CD4-positive, CD25-positive, alpha-beta regulatory T cell (primary cell): ENCODE measurements around the gene SLC25A33. TPM values are rescaled to one million over a fixed set of nuclear protein-coding genes. Genes with fewer than 3 reads are reported as not detected.

Experiments
- ATAC-seq, 2 donors: fragments of 150-1000 bp; cut with Tn5 transposase; one replicate each; pipeline ENCODE4 v1.10.0; 2021; ENCODE audit warnings: low read depth in 2 of 2, moderate number of reproducible peaks in 2 of 2, moderate library complexity in 1 of 2
- DNase-seq, 3 donors: peaks; one replicate each; pipeline versions ENCODE4 v3.0.0 to v3.0.0-alpha.2; 2012 to 2022; ENCODE audit warnings: mixed read lengths in 1 of 3
- H3K27ac ChIP-seq: one replicate; pipeline ENCODE4 v1.7.0; 2013; ENCODE audit warnings: mild to moderate bottlenecking, low read length; ENCODE audit not compliant: insufficient read depth, poor library complexity, severe bottlenecking
- H3K27me3 ChIP-seq: one replicate; pipeline ENCODE4 v1.7.0; 2013; ENCODE audit warnings: low read length; ENCODE audit not compliant: control insufficient read depth, insufficient read depth
- H3K36me3 ChIP-seq: one replicate; pipeline ENCODE4 v1.7.0; 2013; ENCODE audit warnings: mild to moderate bottlenecking, low read length, moderate library complexity; ENCODE audit not compliant: control insufficient read depth, insufficient read depth
- H3K4me1 ChIP-seq: 2 replicates; pipeline ENCODE4 v1.7.0; 2013; ENCODE audit warnings: mild to moderate bottlenecking, low read length; ENCODE audit not compliant: insufficient read depth, control insufficient read depth, poor library complexity, severe bottlenecking
- H3K4me3 ChIP-seq: one replicate; pipeline ENCODE4 v1.7.0; 2013; ENCODE audit warnings: low read depth, mild to moderate bottlenecking, low read length, moderate library complexity
- H3K9me3 ChIP-seq, 2 experiments: 1 replicate in 1 of 2; 2 replicates in 1 of 2; pipeline ENCODE4 v1.7.0; 2013; ENCODE audit warnings: low read length in 2 of 2, mild to moderate bottlenecking in 1 of 2, moderate library complexity in 1 of 2; ENCODE audit not compliant: control insufficient read depth in 2 of 2
- H3K27ac Mint-ChIP-seq, 3 donors: one replicate each; pipeline ENCODE4 v1.8.0; 2020 to 2022; ENCODE audit warnings: mild to moderate bottlenecking in 3 of 3, mixed read lengths in 3 of 3, moderate library complexity in 2 of 3
- H3K27me3 Mint-ChIP-seq: one replicate; pipeline ENCODE4 v1.8.0; 2022; ENCODE audit warnings: mild to moderate bottlenecking, mixed read lengths
- H3K36me3 Mint-ChIP-seq: one replicate; pipeline ENCODE4 v1.8.0; 2020; ENCODE audit warnings: mixed read lengths
- H3K4me1 Mint-ChIP-seq, 4 donors: one replicate each; pipeline ENCODE4 v1.8.0; 2020 to 2022; ENCODE audit warnings: mixed read lengths in 4 of 4, mild to moderate bottlenecking in 1 of 4
- H3K4me3 Mint-ChIP-seq, 4 donors: one replicate each; pipeline ENCODE4 v1.8.0; 2020 to 2022; ENCODE audit warnings: mild to moderate bottlenecking in 4 of 4, mixed read lengths in 4 of 4, moderate library complexity in 3 of 4
- H3K9me3 Mint-ChIP-seq, 7 donors: one replicate each; pipeline ENCODE4 v1.8.0; 2020 to 2022; ENCODE audit warnings: mixed read lengths in 7 of 7, mild to moderate bottlenecking in 3 of 7, moderate library complexity in 2 of 7
- polyA plus RNA-seq, 4 donors: library from polyadenylated mRNA; unstranded; fragments of 300-500 nt; fragmentation: Illumina TruSeq; gene quantifications; one replicate each; pipeline ENCODE4 v1.2.3, GENCODE V29; 2021
- total RNA-seq: library from RNA; stranded (reverse); gene quantifications from one replicate; pipeline ENCODE4 v1.2.3, GENCODE V29; 2022

SLC25A33 gene
- total and polyA plus RNA-seq, 5 donors from 2014 or later = 2.7 to 4.5 (median 3.7) TPM

- no peaks in the 10 kb centered on the region for H3K4me1 ChIP-seq
- H3K27me3 ChIP-seq = no peaks in the 10 kb centered on the region
- no peaks in the 10 kb centered on the region for H3K9me3 ChIP-seq
- no peaks in the 10 kb centered on the region for H3K9me3 Mint-ChIP-seq
- peak overlapping the region in 1 of 3 donors; percentile 87 for H3K27ac Mint-ChIP-seq
- ATAC-seq (no peak), DNase-seq (no peak)
- peaks cover 3% of the 10 kb centered on the region for H3K36me3 ChIP-seq
- no peaks in the 10 kb centered on the region for H3K27me3 Mint-ChIP-seq
- H3K4me3 ChIP-seq = no peak overlapping the region
- H3K4me3 Mint-ChIP-seq = peak overlapping the region in 1 of 4 donors; percentile 21
- H3K4me1 Mint-ChIP-seq = no peaks in the 10 kb centered on the region
- peaks cover 8% of the 10 kb centered on the region for H3K36me3 Mint-ChIP-seq
- no peak overlapping the region for H3K27ac ChIP-seq
Measured at GRCh38 chr1:9576903-9577302, 37.6 kb downstream of the SLC25A33 start.

GRCh38 chr1:9577423-9577822, 38.2 kb downstream of the SLC25A33 start:
- peaks cover 7% of the 10 kb centered on the region for H3K36me3 Mint-ChIP-seq
- no peak overlapping the region for H3K27ac Mint-ChIP-seq
- H3K27me3 ChIP-seq = no peaks in the 10 kb centered on the region
- DNase-seq = no peak
- no peak overlapping the region for H3K4me3 ChIP-seq
- peaks cover 3% of the 10 kb centered on the region for H3K36me3 ChIP-seq
- no peaks in the 10 kb centered on the region for H3K4me1 Mint-ChIP-seq
- H3K4me1 ChIP-seq = no peaks in the 10 kb centered on the region
- no peaks in the 10 kb centered on the region for H3K9me3 Mint-ChIP-seq
- H3K4me3 Mint-ChIP-seq = no peak overlapping the region
- H3K27me3 Mint-ChIP-seq = no peaks in the 10 kb centered on the region
- no peak overlapping the region for H3K27ac ChIP-seq
- no peak for ATAC-seq
- H3K9me3 ChIP-seq = no peaks in the 10 kb centered on the region

- H3K27me3 ChIP-seq = no peaks in the 10 kb centered on the region
Measured at GRCh38 chr1:9580942-9581341, 41.7 kb downstream of the SLC25A33 start.

GRCh38 chr1:9586147-9586766, 47.0 kb downstream of the SLC25A33 start:
- Mint-ChIP-seq H3K36me3 (peaks cover 4% of the 10 kb centered on the region), H3K4me3 (peak overlapping the region in 1 of 4 donors; percentile 13), H3K4me1 (peaks cover 0 to 23% (median 14%) of the 10 kb centered on the region in 4 donors), H3K9me3 (no peaks in the 10 kb centered on the region), H3K27ac (no peak overlapping the region), H3K27me3 (no peaks in the 10 kb centered on the region)
- DNase-seq (no peak), ATAC-seq (no peak)
- Histone ChIP-seq H3K36me3 (no peaks in the 10 kb centered on the region), H3K27me3 (no peaks in the 10 kb centered on the region), H3K27ac (no peak overlapping the region), H3K9me3 (no peaks in the 10 kb centered on the region), H3K4me3 (no peak overlapping the region), H3K4me1 (peaks cover 13% of the 10 kb centered on the region)

More at GRCh38 chr1:9580942-9581341, 41.7 kb downstream of the SLC25A33 start:
- peaks cover 11% of the 10 kb centered on the region for H3K36me3 Mint-ChIP-seq
- Histone ChIP-seq H3K9me3 (no peaks in the 10 kb centered on the region), H3K36me3 (peaks cover 3% of the 10 kb centered on the region), H3K4me3 (no peak overlapping the region), H3K4me1 (no peaks in the 10 kb centered on the region), H3K27ac (no peak overlapping the region)
- no peaks in the 10 kb centered on the region for H3K9me3 Mint-ChIP-seq
- H3K4me3 Mint-ChIP-seq = no peak overlapping the region
- no peaks in the 10 kb centered on the region for H3K27me3 Mint-ChIP-seq
- ATAC-seq (no peak), DNase-seq (no peak)
- no peaks in the 10 kb centered on the region for H3K4me1 Mint-ChIP-seq
- peak overlapping the region in 2 of 3 donors; percentile 40 to 53 for H3K27ac Mint-ChIP-seq

- no peaks in the 10 kb centered on the region for H3K36me3 ChIP-seq
- DNase-seq (peak; percentile 92 to 94 (median 93)), ATAC-seq (peak; percentile 91 to 92)
- H3K27me3 Mint-ChIP-seq = no peaks in the 10 kb centered on the region
- H3K27ac ChIP-seq = peak within 1 kb of the TSS; percentile 47
- no peaks in the 10 kb centered on the region for H3K27me3 ChIP-seq
- no peaks in the 10 kb centered on the region for H3K9me3 Mint-ChIP-seq
- peaks cover 0 to 44% (median 22%) of the 10 kb centered on the region in 4 donors for H3K4me1 Mint-ChIP-seq
- peak within 1 kb of the TSS; percentile 78 to 95 (median 90) for H3K27ac Mint-ChIP-seq
- peak within 1 kb of the TSS; percentile 89 to 97 (median 92) for H3K4me3 Mint-ChIP-seq
- H3K36me3 Mint-ChIP-seq = no peaks in the 10 kb centered on the region
- peaks cover 24% of the 10 kb centered on the region for H3K4me1 ChIP-seq
- H3K9me3 ChIP-seq = no peaks in the 10 kb centered on the region
- H3K4me3 ChIP-seq = peak within 1 kb of the TSS; percentile 66
Measured at GRCh38 chr1:9588551-9589143, 49.4 kb downstream of the SLC25A33 start, which contains the start of gene TMEM201. Gene TMEM201, plus strand, starts transcription at chr1:9588911. Its CDS starts 20 bp downstream, at chr1:9588931.

- Histone ChIP-seq H3K4me1 (peaks cover 26% of the 10 kb centered on the region), H3K4me3 (peak overlapping the region; percentile 60), H3K27me3 (no peaks in the 10 kb centered on the region), H3K27ac (peak overlapping the region; percentile 47), H3K36me3 (no peaks in the 10 kb centered on the region), H3K9me3 (no peaks in the 10 kb centered on the region)
- peak overlapping the region; percentile 87 to 97 (median 90) for H3K4me3 Mint-ChIP-seq
- no peaks in the 10 kb centered on the region for H3K36me3 Mint-ChIP-seq
- peak overlapping the region; percentile 41 to 90 (median 78) for H3K27ac Mint-ChIP-seq
- peak; percentile 17 to 70 (median 45) for DNase-seq
- H3K9me3 Mint-ChIP-seq = no peaks in the 10 kb centered on the region
- ATAC-seq = peak; percentile 8 to 19
- H3K4me1 Mint-ChIP-seq = peaks cover 0 to 45% (median 22%) of the 10 kb centered on the region in 4 donors
- H3K27me3 Mint-ChIP-seq = no peaks in the 10 kb centered on the region
Measured at GRCh38 chr1:9589144-9589718, 50.0 kb downstream of the SLC25A33 start.

GRCh38 chr1:9589719-9590157, 50.5 kb downstream of the SLC25A33 start:
- Mint-ChIP-seq H3K27me3 (no peaks in the 10 kb centered on the region), H3K27ac (peak overlapping the region; percentile 41 to 90 (median 78)), H3K36me3 (no peaks in the 10 kb centered on the region), H3K4me3 (peak overlapping the region; percentile 87 to 97 (median 90)), H3K4me1 (peaks cover 0 to 45% (median 22%) of the 10 kb centered on the region in 4 donors), H3K9me3 (no peaks in the 10 kb centered on the region)
- Histone ChIP-seq H3K4me3 (peak overlapping the region; percentile 60), H3K9me3 (no peaks in the 10 kb centered on the region), H3K36me3 (no peaks in the 10 kb centered on the region), H3K4me1 (peaks cover 26% of the 10 kb centered on the region), H3K27me3 (no peaks in the 10 kb centered on the region), H3K27ac (peak overlapping the region; percentile 47)
- no peak for DNase-seq
- no peak for ATAC-seq
